Amygdala (tissue), 56 donors: ENCODE measurements around the gene LAMA3.
A peak's percentile ranks its signal among the peaks of the same experiment; 100 is the strongest.

Source experiments
- DNase-seq, 56 donors: peaks; one replicate each; lab custom pipeline; 2025; lab: John Stamatoyannopoulos, UW

LAMA3 gene

GRCh38 chr18:23812546-23813440 lies 123.5 kb downstream of the LAMA3 start:
- DNase-seq: no peak

GRCh38 chr18:23814991-23815614 lies 125.8 kb downstream of the LAMA3 start:
- DNase-seq: peak in 20 of 56 donors; percentile 3 to 54 (median 19)

- DNase-seq: no peak
Observed at GRCh38 chr18:23816021-23816420, 126.8 kb downstream of the LAMA3 start.

- no peak for DNase-seq
Observed at GRCh38 chr18:23816740-23817139, 127.5 kb downstream of the LAMA3 start.

GRCh38 chr18:23819001-23819400 lies 129.7 kb downstream of the LAMA3 start:
- DNase-seq: no peak

GRCh38 chr18:23822590-23823385 lies 133.5 kb downstream of the LAMA3 start:
- DNase-seq: no peak

- no peak for DNase-seq
Observed at GRCh38 chr18:23824240-23824639, 135.0 kb downstream of the LAMA3 start.

GRCh38 chr18:23824669-23825068 lies 135.4 kb downstream of the LAMA3 start:
- DNase-seq: no peak

- no peak for DNase-seq
Observed at GRCh38 chr18:23825496-23825895, 136.2 kb downstream of the LAMA3 start.

- DNase-seq: peak in 44 of 56 donors; percentile 3 to 84 (median 44)
Observed at GRCh38 chr18:23825978-23826405, 136.7 kb downstream of the LAMA3 start.

GRCh38 chr18:23826850-23827620 lies 137.8 kb downstream of the LAMA3 start:
- no peak for DNase-seq

- DNase-seq: no peak
Observed at GRCh38 chr18:23827681-23828080, 138.4 kb downstream of the LAMA3 start.

GRCh38 chr18:23828426-23828825 lies 139.2 kb downstream of the LAMA3 start:
- no peak for DNase-seq

- no peak for DNase-seq
Observed at GRCh38 chr18:23832911-23833310, 143.7 kb downstream of the LAMA3 start.

GRCh38 chr18:23833714-23834113 lies 144.5 kb downstream of the LAMA3 start:
- DNase-seq: no peak

GRCh38 chr18:23835091-23835490 lies 145.8 kb downstream of the LAMA3 start:
- DNase-seq: peak in 1 of 56 donors; percentile 5

- DNase-seq: no peak
Observed at GRCh38 chr18:23835506-23835905, 146.3 kb downstream of the LAMA3 start.

- DNase-seq: no peak
Observed at GRCh38 chr18:23837591-23837990, 148.3 kb downstream of the LAMA3 start.

GRCh38 chr18:23838233-23838632 lies 149.0 kb downstream of the LAMA3 start:
- no peak for DNase-seq

GRCh38 chr18:23838801-23839366 lies 149.6 kb downstream of the LAMA3 start:
- no peak for DNase-seq
